ENCODE measurements around the gene WDR45B. TPM values are rescaled to one million over a fixed set of nuclear protein-coding genes. Genes with fewer than 3 reads are reported as not detected.

WDR45B gene
- total RNA-seq, 1 experiment from 2014 or later, result 84.9 TPM

DNA sequence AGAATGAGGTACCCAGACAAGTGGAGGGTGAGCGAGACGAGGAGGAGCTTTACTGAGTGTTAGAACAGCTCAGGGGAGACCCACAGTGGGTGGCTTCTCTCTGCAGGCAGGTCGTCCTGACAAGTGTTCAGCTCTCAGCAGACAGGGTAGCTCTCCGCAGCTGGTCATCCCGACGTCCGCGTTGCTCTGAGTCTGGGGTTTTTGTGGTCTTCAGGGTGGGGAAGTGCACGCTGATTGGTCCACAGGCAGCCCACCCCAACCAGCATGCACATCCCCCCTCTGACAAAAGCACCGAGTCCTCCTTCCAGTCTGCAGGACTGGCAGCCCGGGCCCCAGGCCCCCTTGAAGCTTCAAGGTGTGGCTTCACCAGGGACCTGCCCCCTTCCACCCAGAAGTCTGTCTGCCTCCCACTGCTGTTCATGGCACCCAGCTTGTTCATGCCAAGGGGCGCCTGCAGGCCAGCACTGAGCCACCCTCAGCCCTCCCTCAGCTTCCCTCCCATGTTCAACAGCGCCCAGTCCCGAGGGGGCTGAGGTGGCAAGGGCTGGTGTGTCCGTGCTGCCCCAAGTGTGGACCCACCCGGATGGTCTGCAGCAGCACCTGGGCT is 19.9 kb upstream of the WDR45B start:
- TF ChIP-seq CTCF (conservative IDR thresholded peaks at IDR 0.05) (no peak), EZH2 (IDR thresholded peaks at IDR 0.05; ENCODE audit: low read depth) (no peak)
- H3K4me2 ChIP-seq, result no peak overlapping the region
- no peaks in the 10 kb centered on the region for H3K36me3 ChIP-seq (ENCODE audit: low read depth)
- H3K27me3 ChIP-seq (ENCODE audit: insufficient read depth, low read depth), result no peaks in the 10 kb centered on the region
- intact Hi-C loops (cut with micrococcal nuclease; ENCODE audit: unreplicated experiment), result loop anchor here (2.0 kb wide), 1 partner anchor 99 kb away; no protein-coding TSS in a partner anchor
- BruUV-seq (replicated peaks), result no TSS peak
- H3K9me3 ChIP-seq (ENCODE audit: insufficient read depth, low read depth), result no peaks in the 10 kb centered on the region
- H3K79me2 ChIP-seq (ENCODE audit: low read depth), result no peaks in the 10 kb centered on the region
- H3K4me1 ChIP-seq (replicated peaks; ENCODE audit: insufficient read depth), result no peaks in the 10 kb centered on the region
- H3F3A ChIP-seq (ENCODE audit: insufficient read depth, low read depth), result no peaks in the 10 kb centered on the region
- H3K4me3 ChIP-seq, result no peak overlapping the region
- H3K9me2 ChIP-seq (ENCODE audit: insufficient read depth), result no peaks in the 10 kb centered on the region
- ChIA-PET POLR2A (ENCODE audit: unreplicated experiment) (no interaction called here), CTCF (no interaction called here)
- H4K20me1 ChIP-seq (ENCODE audit: insufficient read depth), result no peaks in the 10 kb centered on the region
- no peak overlapping the region for H2AFZ ChIP-seq
- no peak for DNase-seq
- H3K27ac ChIP-seq, result no peak overlapping the region

- Histone ChIP-seq H3K9me2 (ENCODE audit: insufficient read depth) (no peaks in the 10 kb centered on the region), H3K9me3 (ENCODE audit: insufficient read depth, low read depth) (no peaks in the 10 kb centered on the region), H3K4me1 (replicated peaks; ENCODE audit: insufficient read depth) (no peaks in the 10 kb centered on the region), H3K36me3 (ENCODE audit: low read depth) (no peaks in the 10 kb centered on the region), H3K27me3 (ENCODE audit: insufficient read depth, low read depth) (no peaks in the 10 kb centered on the region), H3K4me2 (no peak overlapping the region), H2AFZ (no peak overlapping the region), H3F3A (ENCODE audit: insufficient read depth, low read depth) (no peaks in the 10 kb centered on the region), H3K79me2 (ENCODE audit: low read depth) (no peaks in the 10 kb centered on the region), H3K27ac (no peak overlapping the region), H4K20me1 (ENCODE audit: insufficient read depth) (no peaks in the 10 kb centered on the region), H3K4me3 (no peak overlapping the region)
- no peak for TF ChIP-seq CTCF (conservative IDR thresholded peaks at IDR 0.05)
- no peak for TF ChIP-seq EZH2 (IDR thresholded peaks at IDR 0.05; ENCODE audit: low read depth)
- BruUV-seq (replicated peaks), result no TSS peak
- intact Hi-C loops (cut with micrococcal nuclease; ENCODE audit: unreplicated experiment), result no loop called here
- POLR2A ChIA-PET (ENCODE audit: unreplicated experiment), result no interaction called here
- DNase-seq, result no peak
- CTCF ChIA-PET, result no interaction called here
Measured at GRCh38 chr17:82667668-82668000, 19.4 kb upstream of the WDR45B start.

- TF ChIP-seq EZH2 (IDR thresholded peaks at IDR 0.05; ENCODE audit: low read depth) (no peak), CTCF (conservative IDR thresholded peaks at IDR 0.05) (no peak)
- no peaks in the 10 kb centered on the region for H3K36me3 ChIP-seq (ENCODE audit: low read depth)
- ChIA-PET CTCF (no interaction called here), POLR2A (ENCODE audit: unreplicated experiment) (interaction anchor here (0.6 kb wide), 1 partner anchor 347 kb away, joined by 3 read pairs; no protein-coding TSS in a partner anchor)
- H3K4me2 ChIP-seq, result no peak overlapping the region
- H3K27me3 ChIP-seq (ENCODE audit: insufficient read depth, low read depth), result no peaks in the 10 kb centered on the region
- BruUV-seq (replicated peaks), result no TSS peak
- intact Hi-C loops (cut with micrococcal nuclease; ENCODE audit: unreplicated experiment), result no loop called here
- no peaks in the 10 kb centered on the region for H3K4me1 ChIP-seq (replicated peaks; ENCODE audit: insufficient read depth)
- no peaks in the 10 kb centered on the region for H4K20me1 ChIP-seq (ENCODE audit: insufficient read depth)
- H2AFZ ChIP-seq, result no peak overlapping the region
- H3F3A ChIP-seq (ENCODE audit: insufficient read depth, low read depth), result no peaks in the 10 kb centered on the region
- DNase-seq, result no peak
- H3K79me2 ChIP-seq (ENCODE audit: low read depth), result no peaks in the 10 kb centered on the region
- no peaks in the 10 kb centered on the region for H3K9me3 ChIP-seq (ENCODE audit: insufficient read depth, low read depth)
- H3K27ac ChIP-seq, result no peak overlapping the region
- H3K4me3 ChIP-seq, result no peak overlapping the region
- no peaks in the 10 kb centered on the region for H3K9me2 ChIP-seq (ENCODE audit: insufficient read depth)
Measured at GRCh38 chr17:82666931-82667667, 18.9 kb upstream of the WDR45B start.

All from PC-9 (cell line).